Transverse colon (tissue), 4 donors: ENCODE data around the gene ANTXR2.

Experiments used
- POLR2A ChIP-seq: fragments of 450-650 bp; IDR thresholded peaks from one replicate; pipeline ENCODE4 v1.6.1; 2016; ENCODE audit warnings: antibody characterized with exemption, mild to moderate bottlenecking, moderate library complexity
- POLR2AphosphoS5 ChIP-seq, 3 donors: sonication (generic); formaldehyde crosslinking; IDR thresholded peaks; one replicate each; pipeline ENCODE4 v1.6.1; 2016; ENCODE audit warnings: antibody characterized with exemption in 3 of 3
- TF ChIP-seq, protein P1 (sequence below), 5 experiments: fragments of 200-600 bp in 3 of 5; fragments of 450-650 bp in 2 of 5; sonication (generic) in 3 of 5; IDR thresholded peaks; 1 replicate in 2 of 5; 2 replicates in 3 of 5; pipeline ENCODE4 v1.5.1; 2016 to 2017; ENCODE audit warnings: antibody characterized with exemption in 5 of 5, inconsistent platforms in 3 of 5, mild to moderate bottlenecking in 2 of 5, moderate library complexity in 1 of 5

DNA sequence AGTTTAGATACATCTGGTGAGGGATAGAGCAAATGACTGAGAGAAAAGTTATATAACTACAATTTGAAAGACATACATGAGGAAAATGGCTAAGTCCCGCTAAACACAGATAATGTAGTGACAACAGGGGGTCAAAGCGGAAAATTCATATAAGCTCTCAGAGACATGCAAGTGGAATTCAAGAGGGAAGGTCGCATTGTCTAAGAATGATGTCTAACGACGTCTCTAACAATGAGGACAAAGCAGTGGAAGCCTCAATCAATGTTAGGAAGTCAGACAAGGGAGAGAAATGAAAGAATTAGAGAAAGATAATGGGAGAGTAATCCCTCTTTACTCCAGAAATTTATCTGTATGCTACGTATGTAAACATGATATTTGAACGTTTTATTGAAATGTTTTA, 113.4 kb downstream of the ANTXR2 start:
- TF ChIP-seq, protein P1, sequence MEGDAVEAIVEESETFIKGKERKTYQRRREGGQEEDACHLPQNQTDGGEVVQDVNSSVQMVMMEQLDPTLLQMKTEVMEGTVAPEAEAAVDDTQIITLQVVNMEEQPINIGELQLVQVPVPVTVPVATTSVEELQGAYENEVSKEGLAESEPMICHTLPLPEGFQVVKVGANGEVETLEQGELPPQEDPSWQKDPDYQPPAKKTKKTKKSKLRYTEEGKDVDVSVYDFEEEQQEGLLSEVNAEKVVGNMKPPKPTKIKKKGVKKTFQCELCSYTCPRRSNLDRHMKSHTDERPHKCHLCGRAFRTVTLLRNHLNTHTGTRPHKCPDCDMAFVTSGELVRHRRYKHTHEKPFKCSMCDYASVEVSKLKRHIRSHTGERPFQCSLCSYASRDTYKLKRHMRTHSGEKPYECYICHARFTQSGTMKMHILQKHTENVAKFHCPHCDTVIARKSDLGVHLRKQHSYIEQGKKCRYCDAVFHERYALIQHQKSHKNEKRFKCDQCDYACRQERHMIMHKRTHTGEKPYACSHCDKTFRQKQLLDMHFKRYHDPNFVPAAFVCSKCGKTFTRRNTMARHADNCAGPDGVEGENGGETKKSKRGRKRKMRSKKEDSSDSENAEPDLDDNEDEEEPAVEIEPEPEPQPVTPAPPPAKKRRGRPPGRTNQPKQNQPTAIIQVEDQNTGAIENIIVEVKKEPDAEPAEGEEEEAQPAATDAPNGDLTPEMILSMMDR (IDR thresholded peaks at IDR 0.05): no peak
- TF ChIP-seq POLR2AphosphoS5 (IDR thresholded peaks at IDR 0.05): no peak
- no peak for TF ChIP-seq POLR2A
